Measurements from ENCODE around the gene LCP1. TPM values are rescaled to one million over a fixed set of nuclear protein-coding genes. Genes with fewer than 3 reads are reported as not detected.

The LCP1 gene
- total RNA-seq, 1 donor from 2014 or later: 8.4 TPM

- Histone ChIP-seq H3K79me2 (ENCODE audit: insufficient read depth, low read length) (no peaks in the 10 kb centered on the region), H3K9ac (ENCODE audit: low read length) (no peak overlapping the region), H3K36me3 (ENCODE audit: insufficient read depth, low read length) (no peaks in the 10 kb centered on the region), H3K27ac (ENCODE audit: low read depth, low read length) (no peak overlapping the region), H2AFZ (ENCODE audit: low read depth, low read length) (no peak overlapping the region), H3K27me3 (ENCODE audit: insufficient read depth, low read length) (peaks cover 6% of the 10 kb centered on the region), H3K4me3 (ENCODE audit: insufficient read depth, low read depth, low read length) (no peak overlapping the region), H3K4me2 (ENCODE audit: low read length) (no peak overlapping the region), H3K9me3 (ENCODE audit: insufficient read depth, low read depth, low read length) (no peaks in the 10 kb centered on the region), H3K4me1 (ENCODE audit: insufficient read depth, low read length) (peaks cover 3% of the 10 kb centered on the region), H4K20me1 (ENCODE audit: insufficient read depth, low read length) (no peaks in the 10 kb centered on the region)
- DNase-seq (ENCODE audit: low read depth) (no peak), FAIRE-seq (no peak)
- no peak overlapping the region for H3K27ac Mint-ChIP-seq (ENCODE audit: unreplicated experiment)
- H3K4me3 Mint-ChIP-seq (ENCODE audit: unreplicated experiment): no peak overlapping the region
- no peaks in the 10 kb centered on the region for H3K27me3 Mint-ChIP-seq (ENCODE audit: low read depth, unreplicated experiment)
- TF ChIP-seq EZH2 (IDR thresholded peaks at IDR 0.05; ENCODE audit: insufficient read depth, low read length): no peak
- TF ChIP-seq, protein P1, sequence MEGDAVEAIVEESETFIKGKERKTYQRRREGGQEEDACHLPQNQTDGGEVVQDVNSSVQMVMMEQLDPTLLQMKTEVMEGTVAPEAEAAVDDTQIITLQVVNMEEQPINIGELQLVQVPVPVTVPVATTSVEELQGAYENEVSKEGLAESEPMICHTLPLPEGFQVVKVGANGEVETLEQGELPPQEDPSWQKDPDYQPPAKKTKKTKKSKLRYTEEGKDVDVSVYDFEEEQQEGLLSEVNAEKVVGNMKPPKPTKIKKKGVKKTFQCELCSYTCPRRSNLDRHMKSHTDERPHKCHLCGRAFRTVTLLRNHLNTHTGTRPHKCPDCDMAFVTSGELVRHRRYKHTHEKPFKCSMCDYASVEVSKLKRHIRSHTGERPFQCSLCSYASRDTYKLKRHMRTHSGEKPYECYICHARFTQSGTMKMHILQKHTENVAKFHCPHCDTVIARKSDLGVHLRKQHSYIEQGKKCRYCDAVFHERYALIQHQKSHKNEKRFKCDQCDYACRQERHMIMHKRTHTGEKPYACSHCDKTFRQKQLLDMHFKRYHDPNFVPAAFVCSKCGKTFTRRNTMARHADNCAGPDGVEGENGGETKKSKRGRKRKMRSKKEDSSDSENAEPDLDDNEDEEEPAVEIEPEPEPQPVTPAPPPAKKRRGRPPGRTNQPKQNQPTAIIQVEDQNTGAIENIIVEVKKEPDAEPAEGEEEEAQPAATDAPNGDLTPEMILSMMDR (IDR thresholded peaks at IDR 0.05; ENCODE audit: insufficient read depth, low read depth, low read length): no peak
- H3K9me3 Mint-ChIP-seq (ENCODE audit: unreplicated experiment): no peaks in the 10 kb centered on the region
- peaks cover 7% of the 10 kb centered on the region for H3K4me1 Mint-ChIP-seq (ENCODE audit: low read depth, unreplicated experiment)
- no peaks in the 10 kb centered on the region for H3K36me3 Mint-ChIP-seq (ENCODE audit: low read depth, unreplicated experiment)
Observed at GRCh38 chr13:46124967-46125933, 56.7 kb downstream of the LCP1 start.

GRCh38 chr13:46124531-46124966 is 57.4 kb downstream of the LCP1 start:
- Mint-ChIP-seq H3K27me3 (ENCODE audit: low read depth, unreplicated experiment) (no peaks in the 10 kb centered on the region), H3K9me3 (ENCODE audit: unreplicated experiment) (no peaks in the 10 kb centered on the region), H3K4me3 (ENCODE audit: unreplicated experiment) (no peak overlapping the region), H3K27ac (ENCODE audit: unreplicated experiment) (no peak overlapping the region), H3K4me1 (ENCODE audit: low read depth, unreplicated experiment) (peaks cover 14% of the 10 kb centered on the region), H3K36me3 (ENCODE audit: low read depth, unreplicated experiment) (no peaks in the 10 kb centered on the region)
- Histone ChIP-seq H3K79me2 (ENCODE audit: insufficient read depth, low read length) (no peaks in the 10 kb centered on the region), H3K27me3 (ENCODE audit: insufficient read depth, low read length) (peaks cover under 1% of the 10 kb centered on the region), H3K4me3 (ENCODE audit: insufficient read depth, low read depth, low read length) (no peak overlapping the region), H3K27ac (ENCODE audit: low read depth, low read length) (no peak overlapping the region), H3K36me3 (ENCODE audit: insufficient read depth, low read length) (no peaks in the 10 kb centered on the region), H3K9me3 (ENCODE audit: insufficient read depth, low read depth, low read length) (no peaks in the 10 kb centered on the region), H2AFZ (ENCODE audit: low read depth, low read length) (no peak overlapping the region), H3K4me1 (ENCODE audit: insufficient read depth, low read length) (peaks cover 8% of the 10 kb centered on the region), H3K9ac (ENCODE audit: low read length) (no peak overlapping the region), H3K4me2 (ENCODE audit: low read length) (no peak overlapping the region), H4K20me1 (ENCODE audit: insufficient read depth, low read length) (no peaks in the 10 kb centered on the region)
- TF ChIP-seq, protein P1 (IDR thresholded peaks at IDR 0.05; ENCODE audit: insufficient read depth, low read depth, low read length): no peak
- TF ChIP-seq EZH2 (IDR thresholded peaks at IDR 0.05; ENCODE audit: insufficient read depth, low read length): no peak
- FAIRE-seq (no peak), DNase-seq (ENCODE audit: low read depth) (no peak)

GRCh38 chr13:46122304-46122703 is 59.7 kb downstream of the LCP1 start:
- Mint-ChIP-seq H3K27ac (ENCODE audit: unreplicated experiment) (no peak overlapping the region), H3K27me3 (ENCODE audit: low read depth, unreplicated experiment) (no peaks in the 10 kb centered on the region), H3K4me1 (ENCODE audit: low read depth, unreplicated experiment) (peaks cover 15% of the 10 kb centered on the region), H3K36me3 (ENCODE audit: low read depth, unreplicated experiment) (no peaks in the 10 kb centered on the region), H3K4me3 (ENCODE audit: unreplicated experiment) (no peak overlapping the region), H3K9me3 (ENCODE audit: unreplicated experiment) (no peaks in the 10 kb centered on the region)
- Histone ChIP-seq H3K9me3 (ENCODE audit: insufficient read depth, low read depth, low read length) (no peaks in the 10 kb centered on the region), H3K36me3 (ENCODE audit: insufficient read depth, low read length) (no peaks in the 10 kb centered on the region), H4K20me1 (ENCODE audit: insufficient read depth, low read length) (no peaks in the 10 kb centered on the region), H3K27ac (ENCODE audit: low read depth, low read length) (no peak overlapping the region), H3K4me1 (ENCODE audit: insufficient read depth, low read length) (peaks cover 8% of the 10 kb centered on the region), H3K4me2 (ENCODE audit: low read length) (no peak overlapping the region), H3K9ac (ENCODE audit: low read length) (no peak overlapping the region), H3K4me3 (ENCODE audit: insufficient read depth, low read depth, low read length) (no peak overlapping the region), H3K79me2 (ENCODE audit: insufficient read depth, low read length) (no peaks in the 10 kb centered on the region), H3K27me3 (ENCODE audit: insufficient read depth, low read length) (no peaks in the 10 kb centered on the region), H2AFZ (ENCODE audit: low read depth, low read length) (no peak overlapping the region)
- DNase-seq (ENCODE audit: low read depth): no peak
- no peak for FAIRE-seq
- TF ChIP-seq, protein P1 (IDR thresholded peaks at IDR 0.05; ENCODE audit: insufficient read depth, low read depth, low read length): no peak
- TF ChIP-seq EZH2 (IDR thresholded peaks at IDR 0.05; ENCODE audit: insufficient read depth, low read length): no peak
